RPMI8226 (cell line): Measurements from ENCODE around the gene SNTG2.
"Not testable (repeated sequence)": the region's sequence is repeated elsewhere in the genome, so short reads cannot be mapped to it uniquely, and the experiment has no call there.

Experiments used
- DNase-seq: peaks from one replicate; pipeline ENCODE4 v3.0.0-alpha.2; 2015

SNTG2 gene

GRCh38 chr2:1209246-1209645 is 258.6 kb downstream of the SNTG2 start:
- no peak for DNase-seq

GRCh38 chr2:1209761-1210160 is 259.1 kb downstream of the SNTG2 start:
- DNase-seq, result no peak

GRCh38 chr2:1210352-1210751 is 259.7 kb downstream of the SNTG2 start:
- DNase-seq, result no peak

- no peak for DNase-seq
Measured at GRCh38 chr2:1219901-1220573, 269.4 kb downstream of the SNTG2 start.

GRCh38 chr2:1222056-1222455 is 271.4 kb downstream of the SNTG2 start:
- DNase-seq, result no peak

- DNase-seq, result no peak
Measured at GRCh38 chr2:1223791-1224190, 273.1 kb downstream of the SNTG2 start.

GRCh38 chr2:1224901-1225300 is 274.3 kb downstream of the SNTG2 start:
- no peak for DNase-seq

GRCh38 chr2:1226766-1227165 is 276.1 kb downstream of the SNTG2 start:
- no peak for DNase-seq

GRCh38 chr2:1227274-1227900 is 276.7 kb downstream of the SNTG2 start:
- DNase-seq, result no peak

GRCh38 chr2:1229596-1229995 is 278.9 kb downstream of the SNTG2 start:
- not testable (repeated sequence) for DNase-seq

- DNase-seq, result no peak
Measured at GRCh38 chr2:1230155-1230893, 279.7 kb downstream of the SNTG2 start.

GRCh38 chr2:1231466-1232063 is 280.9 kb downstream of the SNTG2 start:
- DNase-seq, result no peak

- DNase-seq, result no peak
Measured at GRCh38 chr2:1233281-1233680, 282.6 kb downstream of the SNTG2 start.

- DNase-seq, result no peak
Measured at GRCh38 chr2:1234731-1235308, 284.2 kb downstream of the SNTG2 start.

GRCh38 chr2:1235806-1236205 is 285.2 kb downstream of the SNTG2 start:
- DNase-seq, result no peak

GRCh38 chr2:1236606-1237005 is 286.0 kb downstream of the SNTG2 start:
- DNase-seq, result no peak

GRCh38 chr2:1237783-1238182 is 287.1 kb downstream of the SNTG2 start:
- DNase-seq, result no peak

- DNase-seq, result no peak
Measured at GRCh38 chr2:1238598-1239138, 288.0 kb downstream of the SNTG2 start.

GRCh38 chr2:1245193-1245592 is 294.5 kb downstream of the SNTG2 start:
- DNase-seq, result no peak

- no peak for DNase-seq
Measured at GRCh38 chr2:1246239-1246638, 295.6 kb downstream of the SNTG2 start.

- DNase-seq, result no peak
Measured at GRCh38 chr2:1246991-1247390, 296.3 kb downstream of the SNTG2 start.

GRCh38 chr2:1248187-1248586 is 297.5 kb downstream of the SNTG2 start:
- DNase-seq, result no peak
